Ovary (tissue), 9 donors: ENCODE measurements around the gene C13orf46. TPM values are rescaled to one million over a fixed set of nuclear protein-coding genes. Genes with fewer than 3 reads are reported as not detected.

Source experiments
- DNase-seq, 5 donors: peaks; one replicate each; pipeline ENCODE4 v3.0.0-alpha.2; 2019 to 2020
- H3K27ac ChIP-seq, 2 donors: fragments of 200-600 bp; one replicate each; pipeline versions ENCODE4 v1.5.1 to v1.8.0; 2019 to 2022
- H3K27me3 ChIP-seq: fragments of 200-600 bp; one replicate; pipeline ENCODE4 v1.8.0; 2022
- H3K36me3 ChIP-seq: fragments of 200-600 bp; sonication (generic); one replicate; pipeline ENCODE4 v1.5.1; 2019
- H3K4me1 ChIP-seq: one replicate; pipeline ENCODE4 v1.8.1; 2013; ENCODE audit warnings: mild to moderate bottlenecking, moderate library complexity; ENCODE audit not compliant: insufficient read depth
- H3K4me3 ChIP-seq: fragments of 200-600 bp; sonication (generic); one replicate; pipeline ENCODE4 v1.5.1; 2017
- H3K9me3 ChIP-seq, 2 donors: fragments of 200-600 bp in 1 of 2; sonication (generic) in 1 of 2; one replicate each; pipeline versions ENCODE4 v1.5.1 to v1.8.1; 2013 to 2019; ENCODE audit warnings: mild to moderate bottlenecking in 1 of 2, moderate library complexity in 1 of 2
- CTCF ChIP-seq, 3 donors: fragments of 450-650 bp in 2 of 3; fragments of 200-600 bp in 1 of 3; IDR thresholded peaks; one replicate each; pipeline versions ENCODE4 v1.5.1 to v1.8.0; 2016 to 2022; ENCODE audit warnings: antibody characterized with exemption in 3 of 3, mild to moderate bottlenecking in 1 of 3
- EP300 ChIP-seq: sonication (generic); formaldehyde crosslinking; IDR thresholded peaks from one replicate; pipeline ENCODE4 v1.6.1; 2017; ENCODE audit warnings: antibody characterized with exemption
- POLR2A ChIP-seq: fragments of 450-650 bp; IDR thresholded peaks from one replicate; pipeline ENCODE4 v1.6.1; 2017; ENCODE audit warnings: antibody characterized with exemption, mild to moderate bottlenecking, moderate library complexity
- WGBS, 3 donors: extraction: QIAGEN DNeasy Blood & Tissue Kit in 1 of 3; methylation state at CpG; one replicate each; pipeline versions ENCODE4 v1.1.5 to v1.1.7; 2013 to 2017; 5-methylcytosine and 5-hydroxymethylcytosine counted together
- intact Hi-C, 4 donors: fragments of 100-400 bp; cut with DNase I; formaldehyde crosslinking; loops; one replicate each; pipeline versions ENCODE4 v1.11.0 to v1.15.1; 2022 to 2023
- polyA plus RNA-seq, 2 donors: library from polyadenylated mRNA; stranded (reverse); fragments of 200-250 nt in 1 of 2; fragments of 350-450 nt in 1 of 2; fragmentation: Illumina TruSeq in 1 of 2; extraction: RNeasy Lipid Tissue Mini Kit (QIAGEN cat#74804) in 1 of 2; gene quantifications; one replicate each; pipeline ENCODE4 v1.2.3, GENCODE V29; 2013 to 2014
- total RNA-seq, 7 donors: library from RNA; depleted of rRNA in 2 of 7; stranded (reverse); fragments of >200 nt in 2 of 7; fragmentation: NEBNext Ultra II Directional in 3 of 7; extraction: Animal tissue kit (Norgen Biotek cat#: 25700) in 3 of 7; gene quantifications; one replicate each; pipeline versions ENCODE4 v1.1.0 to v1.2.4, GENCODE V29; 2016 to 2023
- donor health status: DM: no; HTN: no; CAD: no; lungs with moderate emphysema.
- donor health status: DM: no; HTN: no; CAD: no.
- donor health status: Bipolar disorder and iron deficiency.
- donor health status: DM: yes; HTN: yes; CAD: no.
- donor health status: DM: no; HTN: no; CAD: no.
- donor health status: DM: yes; HTN: yes; CAD: no.

C13orf46 gene
- total and polyA plus RNA-seq, 9 donors, result 0.05 to 2.0 (median 0.50) TPM; not detected in 2

- TF ChIP-seq EP300, result no peak
- TF ChIP-seq POLR2A, result no peak
- TF ChIP-seq CTCF (IDR thresholded peaks at IDR 0.05), result no peak
- no peaks in the 10 kb centered on the region for H3K36me3 ChIP-seq
- H3K27me3 ChIP-seq, result no peaks in the 10 kb centered on the region
- intact Hi-C loops, result no loop called here
- H3K4me1 ChIP-seq, result no peaks in the 10 kb centered on the region
- no peaks in the 10 kb centered on the region for H3K9me3 ChIP-seq
- WGBS, 3 donors, result 87 to 91% (median 87%) methylated on average over 31 to 33 of the region's 33 CpGs
- no peak overlapping the region for H3K27ac ChIP-seq
- no peak overlapping the region for H3K4me3 ChIP-seq
- DNase-seq, result no peak
Measured at GRCh38 chr13:114008964-114009589, 35.2 kb upstream of the C13orf46 start.

- Histone ChIP-seq H3K9me3 (no peaks in the 10 kb centered on the region), H3K4me3 (no peak overlapping the region), H3K27ac (no peak overlapping the region), H3K36me3 (no peaks in the 10 kb centered on the region), H3K4me1 (no peaks in the 10 kb centered on the region), H3K27me3 (no peaks in the 10 kb centered on the region)
- no peak for DNase-seq
- intact Hi-C loops, result no loop called here
- no peak for TF ChIP-seq CTCF (IDR thresholded peaks at IDR 0.05)
- TF ChIP-seq EP300, result no peak
- no peak for TF ChIP-seq POLR2A
- WGBS, 3 donors, result 83 to 95% (median 89%) methylated on average over 12 of the region's 12 CpGs
Measured at GRCh38 chr13:114007566-114007965, 33.7 kb upstream of the C13orf46 start.

DNA sequence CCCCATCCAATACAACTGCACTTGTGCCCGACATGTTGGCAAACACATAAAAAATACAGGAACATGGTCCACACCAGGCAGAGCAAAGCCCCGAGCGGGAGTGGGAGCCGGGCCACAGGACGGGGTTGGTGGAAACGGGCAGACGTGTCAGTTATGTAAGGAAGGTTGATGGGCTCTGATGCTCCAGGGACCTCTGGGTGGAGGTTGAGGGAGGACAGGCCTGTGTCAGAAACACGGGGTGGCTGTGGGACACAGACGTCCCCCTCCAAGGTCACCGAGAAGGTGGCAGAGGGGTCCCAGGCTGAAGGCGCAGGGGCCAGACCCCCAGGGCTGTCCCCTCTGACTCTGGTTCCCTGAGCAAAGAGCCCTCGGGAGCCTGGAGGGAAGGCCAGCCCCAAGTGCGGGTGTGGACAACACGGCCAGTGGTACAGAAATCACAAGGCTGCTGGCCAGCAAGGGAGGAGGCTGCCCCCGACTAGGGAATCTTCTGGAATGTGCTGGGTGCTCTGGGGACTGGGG lies 31.4 kb upstream of the C13orf46 start:
- DNase-seq, result no peak
- Histone ChIP-seq H3K4me1 (no peaks in the 10 kb centered on the region), H3K27ac (no peak overlapping the region), H3K4me3 (no peak overlapping the region), H3K27me3 (no peaks in the 10 kb centered on the region), H3K9me3 (no peaks in the 10 kb centered on the region), H3K36me3 (no peaks in the 10 kb centered on the region)
- intact Hi-C loops, result no loop called here
- no peak for TF ChIP-seq POLR2A
- TF ChIP-seq EP300, result no peak
- no peak for TF ChIP-seq CTCF (IDR thresholded peaks at IDR 0.05)
- WGBS, 3 donors, result 84 to 88% (median 86%) methylated on average over 15 of the region's 15 CpGs

DNA sequence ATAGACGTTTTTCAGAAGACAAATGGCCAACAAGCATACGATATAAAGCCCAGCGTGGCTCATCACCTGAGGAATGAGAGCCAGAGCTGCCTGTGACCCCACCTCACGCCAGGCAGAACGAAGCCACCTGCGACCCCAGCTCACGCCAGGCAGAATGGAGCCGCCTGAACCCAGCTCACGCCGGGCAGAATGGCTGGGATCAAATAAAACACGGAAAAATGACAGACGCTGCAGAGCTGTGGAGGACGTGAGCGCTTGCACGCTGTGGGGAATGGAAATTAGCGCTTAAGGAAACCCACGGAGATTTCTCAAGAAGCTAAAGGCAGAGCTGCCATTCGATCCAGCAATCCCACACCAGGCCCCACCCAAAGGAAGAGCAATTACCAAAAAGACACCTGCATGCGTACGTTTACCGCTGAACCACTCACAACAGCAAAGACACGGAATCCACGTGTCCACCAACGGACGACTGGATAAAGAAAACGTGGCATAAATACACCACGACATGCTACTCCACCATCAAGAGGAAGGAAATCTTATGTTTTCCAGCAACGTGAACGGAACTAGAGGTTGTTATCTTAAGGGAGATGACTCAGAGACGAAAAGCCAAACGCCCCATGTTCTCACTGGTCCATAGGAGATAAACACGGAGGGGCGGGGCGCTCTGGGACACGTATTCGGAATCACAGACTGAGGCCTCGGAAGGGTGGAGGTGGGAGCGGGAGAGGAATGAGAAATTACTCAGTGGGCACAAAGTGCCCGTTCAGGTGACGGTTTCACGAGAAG lies 30.7 kb upstream of the C13orf46 start:
- intact Hi-C loops, result no loop called here
- no peak for TF ChIP-seq EP300
- TF ChIP-seq CTCF (IDR thresholded peaks at IDR 0.05), result no peak
- no peak for TF ChIP-seq POLR2A
- Histone ChIP-seq H3K27me3 (no peaks in the 10 kb centered on the region), H3K36me3 (no peaks in the 10 kb centered on the region), H3K9me3 (no peaks in the 10 kb centered on the region), H3K4me3 (no peak overlapping the region), H3K27ac (no peak overlapping the region), H3K4me1 (no peaks in the 10 kb centered on the region)
- 86 to 87% (median 86%) methylated on average over 41 of the region's 41 CpGs for WGBS, 3 donors
- peak in 1 of 5 donors; percentile 17 for DNase-seq
